ENCODE results near the gene LYPD6B. TPM values are rescaled to one million over a fixed set of nuclear protein-coding genes. Genes with fewer than 3 reads are reported as not detected.
A peak's percentile ranks its signal among the peaks of the same experiment; 100 is the strongest.

The LYPD6B gene
- total RNA-seq, 2 experiments from 2014 or later = not detected

GRCh38 chr2:149017116-149017985, 21.1 kb upstream of the LYPD6B start:
- no TSS peak for BruUV-seq (replicated peaks)
- Histone ChIP-seq H3K4me3 (ENCODE audit: low read depth, low read length, poor library complexity, severe bottlenecking) (no peak overlapping the region), H3K36me3 (ENCODE audit: insufficient read depth, low read length) (peaks cover 2% of the 10 kb centered on the region; the same call in 1 of the 2 replicates), H3K9me3 (ENCODE audit: low read length) (no peaks in the 10 kb centered on the region), H3K4me2 (ENCODE audit: low read length) (no peak overlapping the region), H3K79me2 (ENCODE audit: insufficient read depth, low read depth, low read length) (no peaks in the 10 kb centered on the region), H2AFZ (ENCODE audit: low read length) (no peak overlapping the region), H3K9me2 (ENCODE audit: insufficient read depth, low read length) (no peaks in the 10 kb centered on the region), H3K4me1 (ENCODE audit: insufficient read depth, low read length, poor library complexity, severe bottlenecking) (peaks cover 46% of the 10 kb centered on the region), H3K27ac (ENCODE audit: low read depth, low read length, poor library complexity, severe bottlenecking) (no peak overlapping the region), H4K20me1 (ENCODE audit: insufficient read depth, low read length) (no peaks in the 10 kb centered on the region)
- CTCF ChIA-PET (ENCODE audit: unreplicated experiment) = interaction anchor here (0.6 to 2.3 kb wide), 11 partner anchors 10 to 295 kb away, joined by 3 to 11 read pairs (median 3); partner anchors contain the start of gene LYPD6B
- TF ChIP-seq EZH2phosphoT487 (IDR thresholded peaks at IDR 0.05; ENCODE audit: borderline replicate concordance, low read depth, low read length) (no peak), CTCF (conservative IDR thresholded peaks at IDR 0.05; ENCODE audit: low read length) (peak; percentile 95)
- peak; percentile 84 for DNase-seq (ENCODE audit: low spot score)
- intact Hi-C loops (cut with micrococcal nuclease; ENCODE audit: unreplicated experiment) = loop anchor here (1.0 to 5.0 kb wide), 2 partner anchors 70 to 296 kb away; no protein-coding TSS in a partner anchor
- POLR2A ChIA-PET = interaction anchor here (0.6 to 4.0 kb wide), 4 partner anchors 9 to 836 kb away, joined by 3 to 24 read pairs (median 3); no protein-coding TSS in a partner anchor

- ChIA-PET CTCF (ENCODE audit: unreplicated experiment) (interaction anchor here (0.6 to 1.8 kb wide), 5 partner anchors 15 to 294 kb away, joined by 3 to 8 read pairs (median 3); partner anchors contain the start of gene LYPD6B), POLR2A (interaction anchor here (0.6 to 4.0 kb wide), 5 partner anchors 9 to 543 kb away, joined by 3 to 24 read pairs (median 3); no protein-coding TSS in a partner anchor)
- no peak for DNase-seq (ENCODE audit: low spot score)
- H2AFZ ChIP-seq (ENCODE audit: low read length) = no peak overlapping the region; the same call in 1 of the 2 replicates
- H3K4me3 ChIP-seq (ENCODE audit: low read depth, low read length, poor library complexity, severe bottlenecking) = no peak overlapping the region
- H3K4me1 ChIP-seq (ENCODE audit: insufficient read depth, low read length, poor library complexity, severe bottlenecking) = peaks cover 62% of the 10 kb centered on the region
- no peaks in the 10 kb centered on the region for H3K9me2 ChIP-seq (ENCODE audit: insufficient read depth, low read length)
- intact Hi-C loops (cut with micrococcal nuclease; ENCODE audit: unreplicated experiment) = loop anchor here (2.0 to 5.0 kb wide), 2 partner anchors 68 to 144 kb away; partner anchors contain the start of gene KIF5C
- no peak overlapping the region for H3K27ac ChIP-seq (ENCODE audit: low read depth, low read length, poor library complexity, severe bottlenecking)
- H3K79me2 ChIP-seq (ENCODE audit: insufficient read depth, low read depth, low read length) = no peaks in the 10 kb centered on the region
- BruUV-seq (replicated peaks) = no TSS peak
- peak overlapping the region; percentile 85 for H3K4me2 ChIP-seq (ENCODE audit: low read length)
- H3K36me3 ChIP-seq (ENCODE audit: insufficient read depth, low read length) = 0 out of 2 replicates have a peak, but pooled peaks cover 11% of the 10 kb centered on the region
- no peaks in the 10 kb centered on the region for H3K9me3 ChIP-seq (ENCODE audit: low read length)
- TF ChIP-seq CTCF (conservative IDR thresholded peaks at IDR 0.05; ENCODE audit: low read length) (no peak), EZH2phosphoT487 (IDR thresholded peaks at IDR 0.05; ENCODE audit: borderline replicate concordance, low read depth, low read length) (no peak)
- H4K20me1 ChIP-seq (ENCODE audit: insufficient read depth, low read length) = no peaks in the 10 kb centered on the region
Measured at GRCh38 chr2:149018981-149019380, 19.5 kb upstream of the LYPD6B start.
